HEK293T (cell line): ENCODE measurements around the gene IREB2.
"Not testable (repeated sequence)": the region's sequence is repeated elsewhere in the genome, so short reads cannot be mapped to it uniquely, and the experiment has no call there.

Experiments used
- CTCF ChIA-PET: fragments of 350-600 bp; formaldehyde crosslinking; extraction: SDS; loops from one replicate; lab custom pipeline; 2021; ENCODE audit warnings: antibody characterized with exemption, inconsistent platforms; lab: Yijun Ruan, JAX
- POLR2A ChIA-PET: fragments of 350-600 bp; formaldehyde crosslinking; extraction: SDS; loops from one replicate; lab custom pipeline; 2020; ENCODE audit warnings: antibody characterized with exemption, inconsistent platforms; lab: Yijun Ruan, JAX
- DNase-seq: peaks from one replicate; pipeline ENCODE4 v3.0.0; 2012; ENCODE audit warnings: mixed read lengths; ENCODE audit errors: extremely low spot score
- ARNT ChIP-seq: fragments of 450-650 bp; IDR thresholded peaks from 2 replicates; pipeline ENCODE4 v1.6.1; 2017; ENCODE audit warnings: mild to moderate bottlenecking
- BHLHE40 ChIP-seq: fragments of 450-650 bp; IDR thresholded peaks from 2 replicates; pipeline ENCODE4 v1.6.1; 2016; ENCODE audit warnings: mild to moderate bottlenecking, moderate library complexity, borderline replicate concordance
- CTBP1 ChIP-seq: fragments of 450-650 bp; IDR thresholded peaks from 2 replicates; pipeline ENCODE4 v1.6.1; 2016; ENCODE audit warnings: borderline replicate concordance
- ELF4 ChIP-seq: fragments of 450-650 bp; IDR thresholded peaks from 2 replicates; pipeline ENCODE4 v1.6.1; 2017; ENCODE audit warnings: antibody characterized with exemption
- FOXA1 ChIP-seq: fragments of 450-650 bp; IDR thresholded peaks from 2 replicates; pipeline ENCODE4 v1.6.1; 2016; ENCODE audit warnings: mild to moderate bottlenecking
- FOXK2 ChIP-seq: fragments of 450-650 bp; IDR thresholded peaks from 2 replicates; pipeline ENCODE4 v1.6.1; 2016; ENCODE audit warnings: mild to moderate bottlenecking
- FOXM1 ChIP-seq: fragments of 450-650 bp; IDR thresholded peaks from 2 replicates; pipeline ENCODE4 v1.6.1; 2017; ENCODE audit warnings: mild to moderate bottlenecking, borderline replicate concordance
- HDGF ChIP-seq: fragments of 450-650 bp; IDR thresholded peaks from 2 replicates; pipeline ENCODE4 v1.6.1; 2017; ENCODE audit warnings: antibody characterized with exemption, borderline replicate concordance
- L3MBTL2 ChIP-seq: fragments of 450-650 bp; conservative IDR thresholded peaks from 2 replicates; pipeline ENCODE4 v1.6.1; 2016; ENCODE audit warnings: mild to moderate bottlenecking
- LEF1 ChIP-seq: fragments of 450-650 bp; IDR thresholded peaks from 2 replicates; pipeline ENCODE4 v1.6.1; 2017; ENCODE audit warnings: mild to moderate bottlenecking, borderline replicate concordance
- NFRKB ChIP-seq: fragments of 450-650 bp; IDR thresholded peaks from 2 replicates; pipeline ENCODE4 v1.6.1; 2016; ENCODE audit warnings: mild to moderate bottlenecking, moderate library complexity
- SP1 ChIP-seq: fragments of 450-650 bp; IDR thresholded peaks from 2 replicates; pipeline ENCODE4 v1.6.1; 2017
- SUZ12 ChIP-seq: fragments of 450-650 bp; IDR thresholded peaks from 2 replicates; pipeline ENCODE4 v1.6.1; 2016; ENCODE audit warnings: mild to moderate bottlenecking
- TARDBP ChIP-seq: fragments of 450-650 bp; IDR thresholded peaks from 2 replicates; pipeline ENCODE4 v1.6.1; 2016
- ZNF384 ChIP-seq: fragments of 450-650 bp; IDR thresholded peaks from 2 replicates; pipeline ENCODE4 v1.6.1; 2016
- TF ChIP-seq, protein P1 (sequence below): fragments of 450-650 bp; IDR thresholded peaks from 2 replicates; pipeline ENCODE4 v1.6.1; 2016

IREB2 gene

DNA sequence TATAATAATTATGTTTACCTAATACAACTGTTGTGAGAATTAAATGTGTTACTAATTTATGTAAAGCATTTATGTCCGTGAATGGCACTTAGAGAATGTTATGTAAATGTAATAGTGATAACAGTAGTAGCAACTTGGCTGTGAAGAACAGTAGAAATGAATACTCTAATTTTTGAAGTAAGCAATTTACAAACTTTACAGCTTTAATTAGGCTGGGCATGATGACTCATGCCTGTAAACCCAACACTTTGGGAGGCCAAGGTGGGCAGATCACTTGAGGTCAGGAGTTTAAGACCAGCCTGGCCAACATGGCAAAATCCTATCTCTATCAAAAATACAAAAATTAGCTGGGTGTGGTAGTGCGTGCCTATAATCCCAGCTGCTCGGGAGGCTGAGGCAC lies 33.9 kb upstream of the IREB2 start:
- ChIA-PET CTCF (no interaction called here), POLR2A (interaction anchor here (1.2 to 1.7 kb wide), 2 partner anchors 34 to 105 kb away, joined by 4 to 5 read pairs; partner anchors contain the start of genes IREB2 and SKIC8)
- TF ChIP-seq ARNT (no peak), BHLHE40 (no peak), NFRKB (no peak), CTBP1 (no peak), HDGF (no peak), FOXM1 (no peak), SUZ12 (no peak), LEF1 (no peak), ELF4 (no peak), FOXA1 (no peak), FOXK2 (no peak), ZNF384 (no peak), TARDBP (no peak), L3MBTL2 (no peak), SP1 (no peak)
- TF ChIP-seq, protein P1, sequence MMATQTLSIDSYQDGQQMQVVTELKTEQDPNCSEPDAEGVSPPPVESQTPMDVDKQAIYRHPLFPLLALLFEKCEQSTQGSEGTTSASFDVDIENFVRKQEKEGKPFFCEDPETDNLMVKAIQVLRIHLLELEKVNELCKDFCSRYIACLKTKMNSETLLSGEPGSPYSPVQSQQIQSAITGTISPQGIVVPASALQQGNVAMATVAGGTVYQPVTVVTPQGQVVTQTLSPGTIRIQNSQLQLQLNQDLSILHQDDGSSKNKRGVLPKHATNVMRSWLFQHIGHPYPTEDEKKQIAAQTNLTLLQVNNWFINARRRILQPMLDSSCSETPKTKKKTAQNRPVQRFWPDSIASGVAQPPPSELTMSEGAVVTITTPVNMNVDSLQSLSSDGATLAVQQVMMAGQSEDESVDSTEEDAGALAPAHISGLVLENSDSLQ: no peak
- DNase-seq: no peak

DNA sequence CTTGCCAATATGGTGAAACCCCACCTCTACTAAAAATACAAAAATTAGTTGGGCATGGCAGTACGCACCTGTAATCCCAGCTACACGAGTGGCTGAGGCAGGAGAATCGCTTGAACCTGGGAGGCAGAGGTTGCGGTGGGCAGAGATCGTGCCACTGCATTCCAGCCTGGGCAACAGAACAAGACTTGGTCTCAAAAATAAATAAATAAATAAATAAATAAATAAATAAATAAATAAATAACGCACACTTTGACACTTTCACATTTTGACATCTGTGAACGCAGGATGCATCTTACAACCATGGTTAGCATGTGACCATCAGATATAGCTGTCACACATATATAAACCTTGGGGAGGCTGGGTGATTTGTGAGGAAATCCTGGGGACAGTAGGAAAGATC lies 33.2 kb upstream of the IREB2 start:
- DNase-seq, CTCF ChIA-PET: not testable (repeated sequence)
- POLR2A ChIA-PET: interaction anchor here (1.3 to 1.7 kb wide), 2 partner anchors 33 to 105 kb away, joined by 3 to 5 read pairs; partner anchors contain the start of genes IREB2 and SKIC8

DNA sequence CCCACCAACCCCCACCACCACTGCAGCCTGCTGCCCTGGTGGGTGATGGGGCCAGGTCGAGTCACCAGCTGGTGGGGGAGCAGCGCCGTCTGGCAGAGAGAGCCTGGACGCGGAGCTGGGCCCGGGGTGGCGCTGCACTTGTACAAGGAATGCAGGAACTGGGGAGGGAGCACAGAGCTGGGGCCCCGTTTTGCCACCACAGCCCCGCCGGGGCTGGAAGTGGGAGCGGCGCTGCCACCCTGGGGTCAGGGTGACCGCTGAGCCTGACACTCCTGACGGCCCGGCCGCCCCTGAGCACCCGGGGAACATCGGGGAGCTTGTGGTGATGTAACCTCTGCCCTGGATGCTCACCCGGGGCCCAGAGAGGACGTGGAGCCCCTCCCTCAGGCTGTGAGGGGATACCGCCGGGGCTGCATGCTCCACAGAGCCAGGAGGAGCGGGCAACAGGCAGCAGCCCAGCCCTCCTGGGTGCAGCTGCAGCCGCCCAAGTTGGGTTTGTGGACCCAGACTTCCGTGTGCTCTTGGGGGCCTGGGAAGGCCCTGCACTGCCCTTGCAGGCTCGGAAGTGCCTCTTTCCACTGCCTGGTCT lies 32.6 kb upstream of the IREB2 start:
- no peak for DNase-seq
- POLR2A ChIA-PET: interaction anchor here (1.3 kb wide), 1 partner anchor 106 kb away, joined by 3 read pairs; the partner anchor contains the start of gene SKIC8
- TF ChIP-seq LEF1: no peak
- no peak for TF ChIP-seq SP1
- TF ChIP-seq FOXA1: no peak
- no peak for TF ChIP-seq ARNT
- TF ChIP-seq SUZ12: no peak
- no peak for TF ChIP-seq BHLHE40
- TF ChIP-seq FOXK2: no peak
- CTCF ChIA-PET: interaction anchor here (1.7 kb wide), 1 partner anchor 18 kb away, joined by 5 read pairs; no protein-coding TSS in a partner anchor

- no peak for TF ChIP-seq FOXK2
- TF ChIP-seq BHLHE40: no peak
- TF ChIP-seq FOXA1: no peak
- no peak for TF ChIP-seq NFRKB
- no peak for TF ChIP-seq ELF4
- CTCF ChIA-PET: interaction anchor here (1.7 kb wide), 1 partner anchor 17 kb away, joined by 5 read pairs; no protein-coding TSS in a partner anchor
Observed at GRCh38 chr15:78406016-78406585, 31.9 kb upstream of the IREB2 start.

GRCh38 chr15:78407608-78408354 lies 30.2 kb upstream of the IREB2 start:
- ChIA-PET CTCF (interaction anchor here (2.0 kb wide), 1 partner anchor 15 kb away, joined by 5 read pairs; no protein-coding TSS in a partner anchor), POLR2A (interaction anchor here (1.0 to 2.1 kb wide), 3 partner anchors 12 to 108 kb away, joined by 3 to 6 read pairs (median 3); partner anchors contain the start of gene SKIC8)
- DNase-seq: no peak
- no peak for TF ChIP-seq TARDBP
- TF ChIP-seq FOXM1: no peak
- TF ChIP-seq CTBP1: no peak
- TF ChIP-seq SUZ12: no peak
- no peak for TF ChIP-seq L3MBTL2
- no peak for TF ChIP-seq NFRKB
- TF ChIP-seq HDGF: no peak

More at GRCh38 chr15:78406016-78406585, 31.9 kb upstream of the IREB2 start:
- no peak for DNase-seq
- POLR2A ChIA-PET: interaction anchor here (1.3 to 2.1 kb wide), 2 partner anchors 10 to 106 kb away, joined by 3 to 6 read pairs; partner anchors contain the start of gene SKIC8

DNA sequence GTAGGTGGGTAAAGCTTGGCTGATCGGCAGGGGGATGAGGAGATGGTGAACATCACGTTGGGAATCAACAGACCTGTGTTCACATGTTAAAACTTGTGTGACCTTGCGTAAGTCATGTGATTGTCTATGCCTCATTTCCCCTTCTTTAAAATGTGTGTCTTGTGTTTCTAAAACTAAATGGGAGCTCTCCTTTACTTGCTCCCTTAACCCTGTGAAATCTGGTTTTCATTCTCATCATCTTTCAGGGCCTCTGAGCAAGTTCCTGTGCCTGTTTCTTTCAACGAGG lies 29.7 kb upstream of the IREB2 start:
- ChIA-PET CTCF (interaction anchor here (2.0 kb wide), 1 partner anchor 14 kb away, joined by 5 read pairs; no protein-coding TSS in a partner anchor), POLR2A (interaction anchor here (1.0 to 2.1 kb wide), 2 partner anchors 12 to 109 kb away, joined by 3 to 6 read pairs; partner anchors contain the start of gene SKIC8)
- DNase-seq: no peak
- TF ChIP-seq LEF1: no peak
- TF ChIP-seq FOXK2: no peak
- TF ChIP-seq L3MBTL2: no peak
- TF ChIP-seq SP1: no peak
- TF ChIP-seq ZNF384: no peak
- no peak for TF ChIP-seq ARNT
- no peak for TF ChIP-seq NFRKB
- TF ChIP-seq TARDBP: no peak
- no peak for TF ChIP-seq FOXA1
- no peak for TF ChIP-seq ELF4
- TF ChIP-seq CTBP1: no peak
- no peak for TF ChIP-seq BHLHE40
- TF ChIP-seq, protein P1: no peak
- no peak for TF ChIP-seq SUZ12
- TF ChIP-seq FOXM1: no peak
- no peak for TF ChIP-seq HDGF
